NCI-H1048 (cell line): ENCODE results near the gene HPCAL1.

Experiments used
- DNase-seq: peaks from one replicate; lab custom pipeline; 2025; lab: John Stamatoyannopoulos, UW

HPCAL1 gene

DNA sequence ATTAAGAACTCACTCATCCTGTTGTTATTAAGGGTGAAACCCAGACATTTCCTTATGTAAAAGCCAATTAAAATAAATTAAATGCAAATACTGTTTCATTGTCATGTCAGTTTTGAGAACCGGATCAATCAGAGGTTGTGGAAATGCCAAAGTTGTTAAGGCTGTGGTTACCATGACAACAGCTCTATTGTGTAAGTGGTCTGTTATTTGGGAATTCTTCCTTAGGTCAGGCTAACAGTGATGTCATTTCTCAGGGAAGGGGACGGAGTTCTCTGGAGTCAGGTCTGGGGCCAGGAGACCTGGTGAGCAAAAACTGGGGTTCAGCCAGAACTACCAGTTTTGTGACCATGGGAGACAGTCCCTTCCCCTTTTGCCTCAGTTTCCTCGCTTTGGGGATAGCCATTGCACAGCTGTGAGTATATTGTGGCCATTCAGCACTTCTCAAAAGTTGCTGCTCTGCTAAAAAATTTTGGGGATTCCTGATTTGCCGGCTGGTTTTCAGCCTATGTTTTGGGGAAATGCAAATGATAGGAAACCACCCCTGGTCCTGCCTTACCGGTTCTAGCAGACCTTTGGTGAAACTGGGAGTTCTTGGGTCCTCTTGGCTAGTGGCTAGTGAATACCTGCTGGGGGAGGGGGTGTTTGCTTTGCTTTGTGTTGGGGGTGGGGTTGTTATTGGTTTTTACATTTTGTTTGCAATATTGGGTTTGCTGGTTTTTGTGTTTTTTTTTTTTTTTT is 21.6 kb downstream of the HPCAL1 start:
- DNase-seq: no peak

GRCh38 chr2:10325278-10326145 is 22.8 kb downstream of the HPCAL1 start:
- no peak for DNase-seq

DNA sequence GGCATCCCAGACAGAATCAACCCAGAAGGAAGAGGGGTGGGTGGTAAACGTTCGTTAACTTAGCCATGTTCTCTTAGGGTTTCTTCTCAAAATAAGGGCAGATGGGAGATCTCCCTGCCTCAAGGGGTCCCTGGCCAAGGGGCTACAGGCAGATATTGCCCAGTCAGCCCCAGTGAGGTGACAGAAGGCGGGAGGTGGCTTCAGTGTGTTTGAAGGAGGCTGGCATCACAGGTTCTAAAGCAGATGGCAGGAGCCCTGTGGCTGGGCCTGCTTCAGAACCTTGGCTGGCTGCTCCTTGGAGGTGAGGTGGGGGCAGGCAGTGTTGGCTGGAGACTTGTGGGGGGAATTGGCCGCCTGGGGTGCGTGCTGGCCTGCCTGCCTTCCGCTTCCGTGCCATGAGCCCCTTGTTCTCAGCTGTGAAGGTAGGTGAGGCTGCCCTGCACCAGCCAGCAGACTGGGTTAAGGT is 23.5 kb downstream of the HPCAL1 start:
- no peak for DNase-seq

- DNase-seq: no peak
These were observed 24.2 kb downstream of the HPCAL1 start for GRCh38 chr2:10326707-10327594.

DNA sequence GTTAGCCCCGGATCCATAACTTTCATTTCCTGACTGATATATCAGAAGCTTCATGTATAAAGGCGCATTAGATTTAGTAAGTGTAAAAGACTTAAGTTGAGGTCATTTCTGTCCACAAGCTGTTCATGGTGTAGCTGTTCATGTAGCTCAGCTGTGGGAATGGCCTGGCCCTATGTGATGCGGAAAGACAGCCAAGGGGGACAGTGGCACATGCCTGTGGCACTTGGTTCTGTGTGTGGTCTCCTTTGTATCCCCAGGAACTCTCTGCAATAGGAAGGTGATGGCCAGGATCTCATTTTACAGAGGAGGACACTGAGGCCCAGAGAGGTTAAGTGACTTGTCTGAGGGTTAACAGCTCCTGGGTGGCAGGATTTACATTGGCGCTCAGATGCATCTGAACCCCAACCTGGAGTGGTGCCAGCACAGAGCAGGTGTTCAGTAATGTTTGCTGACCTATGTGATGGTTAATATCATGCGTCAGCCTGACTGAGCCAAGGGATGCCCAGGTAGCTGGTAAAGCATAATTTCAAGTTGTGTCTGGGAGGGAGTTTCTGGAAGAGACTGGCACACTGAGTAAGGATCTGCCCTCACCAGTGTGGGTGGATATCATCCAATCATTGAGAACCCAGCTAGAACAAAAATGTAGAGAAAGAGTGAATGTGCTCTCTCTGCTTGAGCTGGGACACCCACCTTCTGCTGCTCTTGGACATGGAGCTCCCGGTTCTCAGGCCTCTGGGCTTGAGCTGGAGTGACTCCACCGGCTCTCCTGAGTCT is 25.4 kb downstream of the HPCAL1 start:
- no peak for DNase-seq

DNA sequence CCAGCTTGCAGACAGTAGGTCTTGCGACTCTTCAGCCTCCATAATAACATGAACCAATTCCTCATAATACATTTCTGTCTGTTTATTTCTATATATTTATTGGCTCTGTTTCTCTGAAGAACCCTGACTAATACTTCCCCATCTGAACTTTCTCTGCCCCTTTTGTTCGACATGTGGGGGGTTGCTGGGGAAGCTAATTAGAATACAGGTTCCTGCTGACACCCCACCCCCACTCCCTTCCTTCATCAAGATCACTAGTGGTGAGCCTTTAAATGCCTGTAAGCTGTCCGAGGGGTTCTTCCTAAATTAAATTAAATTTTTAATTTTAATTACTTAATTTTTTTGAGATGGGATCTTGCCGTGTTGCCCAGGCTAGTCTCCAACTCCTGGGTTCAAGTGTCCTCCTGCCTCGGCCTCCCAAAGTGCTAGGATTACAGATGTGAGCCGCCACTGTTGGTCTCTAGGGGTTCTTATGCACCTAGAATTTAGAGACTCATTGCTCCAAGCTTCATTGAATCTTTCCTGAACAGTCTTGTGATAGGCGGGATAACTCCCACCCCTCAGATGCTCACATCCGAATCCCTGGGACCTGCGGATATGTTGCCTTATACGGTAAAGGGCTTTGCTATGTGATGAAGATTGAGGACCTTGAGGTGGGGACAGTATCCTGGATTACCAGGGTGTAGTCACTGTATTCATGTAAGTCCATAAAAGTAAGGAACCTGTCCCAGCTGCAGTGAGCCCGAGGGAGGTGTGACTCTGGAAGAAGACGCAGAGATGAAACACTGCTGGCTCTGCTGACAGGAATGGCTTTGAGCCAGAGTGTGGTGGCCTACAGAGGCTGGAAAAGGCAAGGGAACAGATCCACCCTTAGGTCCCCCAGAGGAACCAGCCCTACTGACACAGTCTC is 26.2 kb downstream of the HPCAL1 start:
- no peak for DNase-seq

- no peak for DNase-seq
These were observed 26.8 kb downstream of the HPCAL1 start for GRCh38 chr2:10329580-10329879.

DNA sequence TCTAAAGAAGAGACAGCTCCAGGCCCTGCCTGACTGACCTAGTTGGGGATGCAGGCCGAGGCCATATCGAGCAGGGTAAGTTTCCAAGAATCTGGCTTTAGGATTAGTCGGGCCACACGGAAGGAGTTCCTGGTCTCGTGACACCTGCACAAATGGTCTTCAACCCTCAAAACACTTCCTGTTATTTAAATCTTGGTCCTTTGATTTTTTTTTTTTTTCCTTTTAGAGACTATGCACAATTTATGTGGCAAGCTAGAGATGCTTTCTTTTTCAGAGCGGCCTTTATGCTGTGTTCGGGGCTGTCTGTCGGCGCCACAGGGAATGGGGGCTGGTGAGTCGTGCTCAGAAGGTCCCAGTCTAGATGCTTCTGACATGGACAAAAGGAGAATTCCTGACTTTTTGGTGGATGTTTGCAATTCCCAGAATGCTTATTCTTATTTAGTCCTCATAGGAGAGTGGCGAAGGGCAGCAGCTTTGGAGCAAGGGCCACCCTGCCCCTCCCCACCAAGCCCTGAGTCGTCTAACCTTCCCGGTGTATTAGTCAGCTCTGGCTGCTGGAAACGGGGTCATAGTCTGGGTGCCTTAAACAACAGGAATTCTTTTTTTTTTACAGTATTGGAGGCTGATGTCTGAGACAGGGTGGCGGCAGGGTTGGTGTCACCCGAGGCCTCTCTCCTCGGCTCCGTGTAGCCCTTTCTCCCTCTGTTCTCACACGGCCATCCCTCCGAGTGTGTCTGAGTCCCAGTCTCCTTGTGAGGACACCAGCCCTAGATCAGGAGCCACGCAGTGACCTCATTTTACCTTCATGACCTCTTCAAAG is 27.4 kb downstream of the HPCAL1 start:
- DNase-seq: no peak

DNA sequence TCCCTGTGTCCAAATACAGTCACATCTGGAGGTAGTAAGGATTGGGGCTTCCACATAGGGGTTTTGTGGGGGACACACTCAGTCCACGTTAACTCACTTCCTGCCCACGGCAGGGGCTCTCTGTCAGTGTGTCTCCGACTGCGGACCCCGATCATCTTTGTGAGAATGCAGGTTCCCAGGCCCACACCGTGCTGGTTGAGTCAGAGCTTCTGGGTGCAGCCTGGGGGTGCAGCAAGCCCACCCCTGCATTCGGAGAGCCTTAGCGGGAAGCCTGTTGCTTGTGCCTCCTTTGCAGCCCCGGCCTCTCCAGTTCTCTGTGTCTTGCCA is 28.0 kb downstream of the HPCAL1 start:
- DNase-seq: no peak

DNA sequence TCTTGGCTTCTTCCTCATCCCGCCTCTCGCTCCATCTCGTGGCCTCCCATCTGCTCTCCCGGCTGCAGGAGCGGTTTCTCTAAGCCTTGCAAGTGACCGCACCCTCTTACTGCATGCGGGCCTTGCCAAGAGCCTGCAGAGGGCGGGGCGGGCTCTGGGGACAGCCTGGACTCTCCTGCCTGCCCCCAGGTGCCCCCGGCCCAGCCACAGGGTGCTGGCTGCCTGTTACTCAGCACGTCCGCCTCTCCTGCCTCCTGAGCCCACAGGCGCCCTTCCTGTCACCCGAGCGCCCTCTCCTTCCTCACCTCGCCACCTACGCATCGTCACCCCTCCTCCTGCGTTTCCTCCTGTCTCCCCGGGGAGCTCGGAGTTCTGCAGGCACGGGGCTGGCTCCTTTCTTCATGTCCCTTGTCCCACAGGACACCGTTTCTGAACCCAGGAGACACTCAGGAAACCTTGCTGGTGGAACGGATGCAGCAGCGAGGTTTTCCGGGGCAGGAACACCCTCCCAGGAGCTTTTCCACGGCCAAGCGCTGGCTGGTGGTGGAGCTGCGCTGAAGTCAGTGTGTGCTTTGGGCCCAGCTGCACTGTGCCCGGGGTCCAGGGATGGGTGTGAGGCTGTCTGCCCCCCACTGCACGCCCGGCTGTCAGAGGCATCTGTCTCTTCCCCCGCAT is 28.5 kb downstream of the HPCAL1 start:
- DNase-seq: no peak

DNA sequence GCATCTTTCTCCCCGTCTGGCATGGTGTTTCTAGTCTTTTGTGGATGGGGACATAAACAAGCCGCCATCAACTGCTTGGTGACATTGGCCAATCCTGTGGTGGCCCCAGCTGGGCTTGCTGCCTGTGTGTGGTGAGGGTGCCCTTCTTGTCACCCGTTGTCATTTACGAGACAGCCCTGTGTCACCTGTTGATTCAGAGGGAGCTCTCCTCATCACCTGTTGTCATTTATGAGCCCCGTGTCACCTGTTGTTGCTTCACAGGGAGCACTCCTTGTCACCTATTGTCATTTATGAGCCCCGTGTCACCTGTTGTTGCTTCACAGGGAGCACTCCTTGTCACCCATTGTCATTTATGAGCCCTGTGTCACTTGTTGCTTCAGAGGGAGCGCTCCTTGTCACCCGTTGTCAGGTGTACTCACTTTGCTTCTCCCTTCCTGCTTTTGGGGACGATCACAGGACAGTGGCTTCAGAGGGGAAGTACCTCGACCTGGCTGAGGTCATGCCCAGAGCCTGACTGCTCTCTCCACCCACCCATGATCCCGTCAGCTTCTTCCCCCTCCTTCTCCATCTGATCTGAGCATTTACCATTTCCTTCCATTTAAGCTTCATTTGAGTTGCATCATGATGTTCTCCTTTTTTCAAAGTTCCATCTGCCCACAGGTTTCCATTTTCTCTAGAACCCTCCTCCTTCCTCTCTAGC is 29.1 kb downstream of the HPCAL1 start:
- no peak for DNase-seq

DNA sequence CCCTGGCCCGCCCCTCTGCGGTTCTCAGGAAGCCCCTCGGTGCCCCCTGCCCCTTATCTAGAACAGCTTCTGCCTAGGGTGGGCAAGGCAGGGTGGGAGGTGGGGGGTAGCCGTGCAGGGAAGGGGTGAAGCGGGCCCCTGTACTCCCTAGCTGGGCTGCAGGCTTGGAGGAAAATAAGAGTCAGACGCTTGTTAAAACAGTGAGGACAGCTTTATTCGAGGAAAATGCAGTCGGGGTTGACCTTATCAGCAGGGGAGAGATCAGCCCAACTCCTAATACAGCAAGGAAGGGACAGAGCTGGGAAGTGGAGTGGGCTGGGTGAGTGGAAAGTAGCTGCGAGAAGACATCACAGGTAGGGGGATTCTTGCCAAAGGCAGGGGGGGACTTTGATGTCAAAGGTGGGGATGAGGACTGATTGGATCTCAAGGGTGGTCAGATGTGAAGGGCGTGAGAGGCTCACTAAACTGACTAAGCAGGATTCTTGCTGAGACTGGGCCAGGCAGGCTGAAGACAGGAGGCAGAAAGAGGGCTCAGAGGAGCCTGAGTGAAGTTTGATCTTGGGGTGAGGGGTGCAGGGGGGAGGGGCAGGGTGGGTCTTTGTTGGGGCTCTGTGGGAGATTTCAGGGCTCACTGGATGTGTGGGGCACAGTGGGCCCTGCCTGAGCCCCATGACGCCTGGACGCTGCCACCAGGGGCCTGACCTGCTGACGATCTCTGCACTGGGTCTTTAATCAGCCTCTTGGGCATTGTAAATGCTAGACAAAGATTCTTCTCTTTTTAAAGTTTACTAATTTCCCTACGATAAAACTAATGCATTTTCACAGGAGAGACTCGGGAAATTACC is 29.9 kb downstream of the HPCAL1 start:
- no peak for DNase-seq

GRCh38 chr2:10333247-10333613 is 30.5 kb downstream of the HPCAL1 start:
- no peak for DNase-seq

- no peak for DNase-seq
These were observed 31.3 kb downstream of the HPCAL1 start for GRCh38 chr2:10333966-10334365.

- no peak for DNase-seq
These were observed 32.5 kb downstream of the HPCAL1 start for GRCh38 chr2:10335046-10335840.

DNA sequence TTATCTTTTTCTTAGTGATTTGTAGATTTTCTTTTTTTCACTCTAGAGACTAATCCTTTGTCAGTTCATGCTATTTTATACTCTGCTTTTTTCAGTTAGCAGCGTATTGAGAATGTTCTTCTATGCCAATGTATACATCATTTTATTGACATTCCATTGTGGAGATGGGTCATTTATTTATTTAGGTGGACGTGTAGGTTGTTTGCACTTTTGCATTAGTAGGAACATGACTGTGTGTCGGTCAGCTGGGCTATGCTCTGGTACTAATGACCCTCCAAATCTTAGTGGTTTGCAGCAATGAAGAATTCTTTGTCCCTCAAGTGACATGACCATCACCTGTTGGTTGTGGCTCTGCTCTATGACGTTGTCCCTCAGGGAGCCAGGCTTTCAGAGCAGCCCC is 33.6 kb downstream of the HPCAL1 start:
- DNase-seq: no peak
